Lower lobe of right lung (tissue), 2 donors: ENCODE results near the gene POU3F2. TPM values are rescaled to one million over a fixed set of nuclear protein-coding genes. Genes with fewer than 3 reads are reported as not detected.

Source experiments
- ATAC-seq, 2 donors: fragments of 200-7000 bp; cut with Tn5 transposase; one replicate each; pipeline ENCODE4 v1.9.1; 2020 to 2022; ENCODE audit warnings: mild to moderate bottlenecking in 2 of 2, moderate library complexity in 2 of 2
- DNase-seq: peaks from one replicate; pipeline ENCODE4 v3.0.0-alpha.2; 2020
- H3K27ac ChIP-seq: fragments of 200-600 bp; one replicate; pipeline ENCODE4 v1.8.0; 2022
- H3K27me3 ChIP-seq: fragments of 200-600 bp; one replicate; pipeline ENCODE4 v1.8.0; 2022; ENCODE audit warnings: low read depth
- H3K36me3 ChIP-seq: fragments of 200-600 bp; one replicate; pipeline ENCODE4 v1.8.0; 2022; ENCODE audit warnings: mild to moderate bottlenecking
- H3K4me1 ChIP-seq: fragments of 200-600 bp; one replicate; pipeline ENCODE4 v1.8.0; 2022
- H3K4me3 ChIP-seq: fragments of 200-600 bp; one replicate; pipeline ENCODE4 v1.8.0; 2022; ENCODE audit warnings: mild to moderate bottlenecking
- H3K9me3 ChIP-seq: fragments of 200-600 bp; one replicate; pipeline ENCODE4 v1.8.0; 2022
- CTCF ChIP-seq: fragments of 200-600 bp; IDR thresholded peaks from one replicate; pipeline ENCODE4 v1.8.0; 2022; ENCODE audit warnings: antibody characterized with exemption, mild to moderate bottlenecking
- intact Hi-C: fragments of 100-400 bp; cut with DNase I; formaldehyde crosslinking; loops from one replicate; pipeline ENCODE4 v1.11.0; 2022
- total RNA-seq: library from RNA; stranded (reverse); fragmentation: NEBNext Ultra II Directional; extraction: Animal tissue kit (Norgen Biotek cat#: 25700); gene quantifications from one replicate; pipeline ENCODE4 v1.2.1, GENCODE V29; 2021
- donor health status: DM: no; HTN: yes; CAD: no; lungs with severe emphysema.

The POU3F2 gene
- total RNA-seq, 1 donor from 2014 or later, result not detected

GRCh38 chr6:98871821-98872220 lies 37.4 kb downstream of the POU3F2 start:
- no peak for TF ChIP-seq CTCF
- Histone ChIP-seq H3K4me1 (no peaks in the 10 kb centered on the region), H3K36me3 (no peaks in the 10 kb centered on the region), H3K27ac (no peak overlapping the region), H3K4me3 (no peak overlapping the region), H3K9me3 (no peaks in the 10 kb centered on the region), H3K27me3 (no peaks in the 10 kb centered on the region)
- DNase-seq, result no peak
- intact Hi-C loops, result no loop called here
- ATAC-seq, result no peak

GRCh38 chr6:98875375-98875774 lies 41.0 kb downstream of the POU3F2 start:
- no peak for DNase-seq
- no peak for TF ChIP-seq CTCF
- intact Hi-C loops, result no loop called here
- Histone ChIP-seq H3K27me3 (no peaks in the 10 kb centered on the region), H3K4me1 (no peaks in the 10 kb centered on the region), H3K27ac (no peak overlapping the region), H3K4me3 (no peak overlapping the region), H3K36me3 (peaks cover 6% of the 10 kb centered on the region), H3K9me3 (no peaks in the 10 kb centered on the region)
- no peak for ATAC-seq

- Histone ChIP-seq H3K27ac (no peak overlapping the region), H3K4me1 (no peaks in the 10 kb centered on the region), H3K36me3 (peaks cover 6% of the 10 kb centered on the region), H3K4me3 (no peak overlapping the region), H3K9me3 (no peaks in the 10 kb centered on the region), H3K27me3 (no peaks in the 10 kb centered on the region)
- intact Hi-C loops, result no loop called here
- no peak for ATAC-seq
- no peak for DNase-seq
- no peak for TF ChIP-seq CTCF
These were observed 42.9 kb downstream of the POU3F2 start for GRCh38 chr6:98877250-98877649.

GRCh38 chr6:98880486-98880885 lies 46.1 kb downstream of the POU3F2 start:
- no peak for DNase-seq
- TF ChIP-seq CTCF, result no peak
- Histone ChIP-seq H3K4me1 (no peaks in the 10 kb centered on the region), H3K4me3 (no peak overlapping the region), H3K27ac (no peak overlapping the region), H3K27me3 (no peaks in the 10 kb centered on the region), H3K36me3 (peaks cover 6% of the 10 kb centered on the region), H3K9me3 (no peaks in the 10 kb centered on the region)
- ATAC-seq, result no peak
- intact Hi-C loops, result no loop called here

- intact Hi-C loops, result no loop called here
- no peak overlapping the region for H3K27ac ChIP-seq
These were observed 51.0 kb downstream of the POU3F2 start for GRCh38 chr6:98885330-98885729.

More at GRCh38 chr6:98885330-98885729, 51.0 kb downstream of the POU3F2 start:
- no peak for TF ChIP-seq CTCF
- no peaks in the 10 kb centered on the region for H3K9me3 ChIP-seq
- H3K27me3 ChIP-seq, result no peaks in the 10 kb centered on the region
- H3K36me3 ChIP-seq, result peaks cover 7% of the 10 kb centered on the region
- no peak for ATAC-seq
- H3K4me3 ChIP-seq, result no peak overlapping the region
- no peak for DNase-seq
- no peaks in the 10 kb centered on the region for H3K4me1 ChIP-seq
